Measurements from ENCODE around the gene BCL2.

- TF ChIP-seq MAX (IDR thresholded peaks at IDR 0.05): no peak
- TF ChIP-seq CTCF (IDR thresholded peaks at IDR 0.05 in 2 of 3, conservative IDR thresholded peaks at IDR 0.05 in 1 of 3; ENCODE audit: borderline replicate concordance in 1 of 3, insufficient read depth in 1 of 3, low read depth in 2 of 3, low read length in 2 of 3): no peak
- no peak for TF ChIP-seq POLR2A (IDR thresholded peaks at IDR 0.05; ENCODE audit: borderline replicate concordance, extremely low read depth, insufficient read depth, insufficient read length)
- no peak for TF ChIP-seq TCF7L2 (IDR thresholded peaks at IDR 0.05; ENCODE audit: borderline replicate concordance, extremely low read depth, insufficient read depth, insufficient read length)
- no peak for TF ChIP-seq RAD21 (IDR thresholded peaks at IDR 0.05; ENCODE audit: low read depth)
- no peak for TF ChIP-seq FOSL1 (IDR thresholded peaks at IDR 0.05; ENCODE audit: low read depth)
- TF ChIP-seq ZNF274 (IDR thresholded peaks at IDR 0.05; ENCODE audit: low read depth, low read length): no peak
- TF ChIP-seq SP1 (IDR thresholded peaks at IDR 0.05; ENCODE audit: low read depth): no peak
- no peak for TF ChIP-seq REST (IDR thresholded peaks at IDR 0.05; ENCODE audit: low read depth)
Observed at GRCh38 chr18:63096327-63096874, 223.2 kb downstream of the BCL2 start.
